Ectodermal cell (in vitro differentiated cells): ENCODE results near the gene KIFC1.
A peak's percentile ranks its signal among the peaks of the same experiment; 100 is the strongest.

Source experiments
- H3K27ac ChIP-seq: 2 replicates; pipeline ENCODE4 v1.7.0; 2013; ENCODE audit warnings: mild to moderate bottlenecking, low read depth, low read length; ENCODE audit not compliant: insufficient read depth, poor library complexity, severe bottlenecking
- H3K27me3 ChIP-seq: 2 replicates; pipeline ENCODE4 v1.7.0; 2013; ENCODE audit warnings: mild to moderate bottlenecking, low read length; ENCODE audit not compliant: insufficient read depth, control insufficient read depth, poor library complexity, severe bottlenecking
- H3K36me3 ChIP-seq: one replicate; pipeline ENCODE4 v1.7.0; 2013; ENCODE audit warnings: low read length; ENCODE audit not compliant: control insufficient read depth, insufficient read depth
- H3K4me1 ChIP-seq: one replicate; pipeline ENCODE4 v1.7.0; 2013; ENCODE audit warnings: low read length; ENCODE audit not compliant: control insufficient read depth, insufficient read depth
- H3K4me3 ChIP-seq: 2 replicates; pipeline ENCODE4 v1.7.0; 2013; ENCODE audit warnings: low read depth, low read length, control low read depth; ENCODE audit not compliant: insufficient read depth
- H3K9me3 ChIP-seq: 2 replicates; pipeline ENCODE4 v1.7.0; 2013; ENCODE audit warnings: mild to moderate bottlenecking, low read length, moderate library complexity; ENCODE audit not compliant: control insufficient read depth
- WGBS, 2 experiments: methylation state at CpG; one replicate each; pipeline ENCODE4 v1.1.7; 2013; ENCODE audit warnings: missing lambda C conversion rate in 2 of 2; 5-methylcytosine and 5-hydroxymethylcytosine counted together

KIFC1 gene

GRCh38 chr6:33433544-33434191, 42.0 kb downstream of the KIFC1 start:
- peaks cover 37% of the 10 kb centered on the region for H3K36me3 ChIP-seq
- no peaks in the 10 kb centered on the region for H3K27me3 ChIP-seq
- WGBS, 2 experiments, result 1% methylated on average over 16 of the region's 17 CpGs
- H3K4me1 ChIP-seq, result peaks cover 54% of the 10 kb centered on the region
- no peaks in the 10 kb centered on the region for H3K9me3 ChIP-seq
- H3K4me3 ChIP-seq, result peak overlapping the region; percentile 23
- H3K27ac ChIP-seq, result peak overlapping the region; percentile 36

- H3K4me3 ChIP-seq, result no peak overlapping the region
- peaks cover 41% of the 10 kb centered on the region for H3K36me3 ChIP-seq
- H3K27me3 ChIP-seq, result no peaks in the 10 kb centered on the region
- peaks cover 42% of the 10 kb centered on the region for H3K4me1 ChIP-seq
- no peaks in the 10 kb centered on the region for H3K9me3 ChIP-seq
- WGBS, 2 experiments, result 92 to 94% methylated on average over 4 of the region's 4 CpGs
- H3K27ac ChIP-seq, result no peak overlapping the region
These were observed 43.3 kb downstream of the KIFC1 start for GRCh38 chr6:33434961-33435360.

- Histone ChIP-seq H3K4me1 (peaks cover 20% of the 10 kb centered on the region), H3K27ac (no peak overlapping the region), H3K4me3 (no peak overlapping the region), H3K36me3 (peaks cover 50% of the 10 kb centered on the region), H3K27me3 (no peaks in the 10 kb centered on the region), H3K9me3 (no peaks in the 10 kb centered on the region)
- 96 to 97% methylated on average over 18 of the region's 18 CpGs for WGBS, 2 experiments
These were observed 46.0 kb downstream of the KIFC1 start for GRCh38 chr6:33437666-33438065.

- H3K4me1 ChIP-seq, result peaks cover 7% of the 10 kb centered on the region
- H3K36me3 ChIP-seq, result peaks cover 63% of the 10 kb centered on the region
- WGBS, 2 experiments, result 96 to 97% methylated on average over 3 of the region's 3 CpGs
- H3K9me3 ChIP-seq, result no peaks in the 10 kb centered on the region
- H3K4me3 ChIP-seq, result no peak overlapping the region
- no peaks in the 10 kb centered on the region for H3K27me3 ChIP-seq
- H3K27ac ChIP-seq, result no peak overlapping the region
These were observed 47.5 kb downstream of the KIFC1 start for GRCh38 chr6:33438978-33439594.

- Histone ChIP-seq H3K4me3 (no peak overlapping the region), H3K36me3 (peaks cover 69% of the 10 kb centered on the region), H3K4me1 (no peaks in the 10 kb centered on the region), H3K27ac (no peak overlapping the region), H3K27me3 (no peaks in the 10 kb centered on the region), H3K9me3 (no peaks in the 10 kb centered on the region)
- WGBS, 2 experiments, result 86 to 87% methylated on average over 9 of the region's 9 CpGs
These were observed 48.5 kb downstream of the KIFC1 start for GRCh38 chr6:33439956-33440648.

- H3K9me3 ChIP-seq, result no peaks in the 10 kb centered on the region
- no peaks in the 10 kb centered on the region for H3K4me1 ChIP-seq
- no peak overlapping the region for H3K4me3 ChIP-seq
- WGBS, 2 experiments, result 92 to 93% methylated on average over 19 of the region's 19 CpGs
- H3K36me3 ChIP-seq, result peaks cover 64% of the 10 kb centered on the region
- H3K27ac ChIP-seq, result no peak overlapping the region
- no peaks in the 10 kb centered on the region for H3K27me3 ChIP-seq
These were observed 49.2 kb downstream of the KIFC1 start for GRCh38 chr6:33440649-33441309.

GRCh38 chr6:33441457-33441856, 49.8 kb downstream of the KIFC1 start:
- WGBS, 2 experiments, result 95 to 97% methylated on average over 9 of the region's 9 CpGs
- Histone ChIP-seq H3K27ac (no peak overlapping the region), H3K9me3 (no peaks in the 10 kb centered on the region), H3K4me3 (no peak overlapping the region), H3K4me1 (no peaks in the 10 kb centered on the region), H3K36me3 (peaks cover 64% of the 10 kb centered on the region), H3K27me3 (no peaks in the 10 kb centered on the region)

GRCh38 chr6:33442283-33442682, 50.7 kb downstream of the KIFC1 start:
- Histone ChIP-seq H3K9me3 (no peaks in the 10 kb centered on the region), H3K4me1 (no peaks in the 10 kb centered on the region), H3K27me3 (no peaks in the 10 kb centered on the region), H3K4me3 (no peak overlapping the region), H3K36me3 (peaks cover 65% of the 10 kb centered on the region), H3K27ac (no peak overlapping the region)
- WGBS, 2 experiments, result 92% methylated on average over 8 of the region's 8 CpGs

- peaks cover 65% of the 10 kb centered on the region for H3K36me3 ChIP-seq
- H3K4me3 ChIP-seq, result no peak overlapping the region
- H3K9me3 ChIP-seq, result no peaks in the 10 kb centered on the region
- no peaks in the 10 kb centered on the region for H3K27me3 ChIP-seq
- H3K27ac ChIP-seq, result no peak overlapping the region
- 94 to 96% methylated on average over 17 of the region's 17 CpGs for WGBS, 2 experiments
- H3K4me1 ChIP-seq, result no peaks in the 10 kb centered on the region
These were observed 51.4 kb downstream of the KIFC1 start for GRCh38 chr6:33443025-33443424.
